ENCODE results near the gene SPAG16.

SPAG16 gene

DNA sequence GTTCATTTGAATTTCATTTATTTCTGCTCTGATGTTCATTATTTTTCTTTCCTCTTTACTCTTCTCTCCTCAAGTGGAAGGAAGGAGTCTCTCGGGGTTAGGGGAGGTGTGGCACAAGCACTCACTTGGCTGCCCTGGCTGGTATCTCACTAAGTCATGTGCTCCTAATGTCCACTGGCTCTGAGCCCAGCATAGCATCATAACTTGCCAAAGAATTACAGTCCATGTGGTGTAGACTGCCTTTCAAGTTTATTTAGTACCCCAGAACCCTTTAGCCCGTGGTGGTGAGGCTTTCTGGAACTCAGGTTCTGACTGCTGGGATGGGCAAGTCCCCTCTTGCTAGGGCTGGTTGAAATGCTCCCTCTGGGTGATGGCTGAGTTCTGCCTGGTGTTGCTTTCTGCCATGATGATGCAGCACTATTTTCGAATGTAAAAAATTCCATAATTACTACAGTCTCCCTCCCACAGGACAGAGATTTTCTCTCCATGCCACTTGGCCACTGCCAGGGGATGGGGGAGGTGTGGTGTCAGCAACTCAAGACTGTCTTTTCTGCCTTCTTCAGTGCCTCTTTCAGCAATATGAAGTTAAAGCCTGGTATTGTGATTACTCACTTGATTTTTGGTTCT is 22.2 kb downstream of the SPAG16 start:
- TF ChIP-seq SIN3A (IDR thresholded peaks at IDR 0.05; ENCODE audit: borderline replicate concordance, insufficient read depth, low read length) (no peak), POLR2AphosphoS5 (IDR thresholded peaks at IDR 0.05; ENCODE audit: low read depth, low read length) (no peak), TAF1 (IDR thresholded peaks at IDR 0.05; ENCODE audit: borderline replicate concordance, insufficient read depth, low read length) (no peak), FOXP2 (optimal IDR thresholded peaks at IDR 0.05; ENCODE audit: borderline replicate concordance, extremely low read depth, extremely low read length, insufficient read depth) (no peak), REST (IDR thresholded peaks at IDR 0.05; ENCODE audit: insufficient read depth in 1 of 2, low read depth in 2 of 2, low read length in 2 of 2) (no peak)

DNA sequence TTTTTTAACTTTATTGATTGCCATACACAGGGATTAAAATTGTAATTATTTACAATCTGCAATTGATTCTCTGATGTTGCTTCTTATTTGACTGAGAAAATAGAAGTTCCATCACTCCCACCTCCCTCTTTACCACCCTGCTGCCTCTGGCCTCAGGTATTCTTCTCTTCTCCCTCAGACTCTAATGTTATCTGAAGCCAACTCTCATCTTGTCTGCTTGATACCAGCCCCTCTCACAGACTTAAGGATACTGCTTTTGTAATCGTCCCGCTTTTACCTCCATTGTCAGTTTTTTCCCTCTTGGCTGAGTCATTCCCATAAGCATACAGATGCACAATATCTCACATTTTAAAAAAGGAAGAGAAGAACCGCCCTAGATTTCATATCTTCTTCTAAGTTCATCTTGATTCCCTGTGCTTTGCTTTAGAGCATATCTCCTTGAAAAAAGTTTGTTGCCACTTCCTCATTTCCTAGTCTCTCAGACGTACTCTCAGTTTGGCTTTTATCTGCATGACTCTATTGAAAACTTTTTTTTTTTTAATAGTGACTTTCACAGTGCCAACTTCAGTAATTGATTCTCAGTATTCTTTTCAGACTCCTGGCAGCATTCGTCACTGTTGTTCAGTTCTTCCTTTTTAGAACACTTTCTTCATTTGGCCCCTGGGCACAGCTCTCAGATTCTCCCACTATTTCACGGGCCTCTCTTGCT is 31.1 kb downstream of the SPAG16 start:
- TF ChIP-seq POLR2AphosphoS5 (IDR thresholded peaks at IDR 0.05; ENCODE audit: low read depth, low read length) (no peak), FOXP2 (optimal IDR thresholded peaks at IDR 0.05; ENCODE audit: borderline replicate concordance, extremely low read depth, extremely low read length, insufficient read depth) (no peak), REST (IDR thresholded peaks at IDR 0.05; ENCODE audit: insufficient read depth in 1 of 2, low read depth in 2 of 2, low read length in 2 of 2) (no peak), SIN3A (IDR thresholded peaks at IDR 0.05; ENCODE audit: borderline replicate concordance, insufficient read depth, low read length) (no peak), TAF1 (IDR thresholded peaks at IDR 0.05; ENCODE audit: borderline replicate concordance, insufficient read depth, low read length) (no peak)

DNA sequence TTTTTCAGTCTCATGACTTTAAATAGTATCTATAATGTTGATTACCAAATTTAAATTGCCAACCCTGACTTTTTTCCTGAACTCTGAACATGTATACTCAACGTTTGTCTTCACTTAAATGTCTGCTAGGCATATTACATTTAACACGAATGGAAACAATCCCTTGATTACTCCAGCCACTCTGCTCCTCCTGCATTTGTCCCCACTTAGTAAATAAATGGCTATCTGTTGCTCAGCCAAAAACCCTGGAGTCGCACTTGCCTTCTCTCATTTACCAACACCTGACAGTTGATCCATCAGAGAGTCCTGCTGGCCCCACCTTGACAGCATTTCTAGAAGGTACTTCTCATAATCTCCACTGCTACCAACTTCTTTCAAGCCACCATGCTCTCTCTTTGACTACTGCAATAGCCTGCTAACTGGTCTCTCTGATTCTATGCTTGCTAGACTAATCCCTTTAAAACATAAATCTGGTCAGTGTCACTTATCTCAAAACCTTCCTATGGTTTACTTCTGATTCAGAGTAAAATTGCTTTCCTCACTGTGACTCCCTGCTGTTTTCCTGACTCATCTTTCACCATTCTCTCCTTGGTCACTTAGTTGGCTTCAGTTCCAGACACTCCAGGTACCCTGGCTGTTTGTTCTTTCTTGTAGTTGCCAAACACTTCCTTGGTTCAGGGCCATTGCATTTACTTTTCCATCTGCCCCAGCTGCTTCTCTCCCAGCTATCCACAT is 31.9 kb downstream of the SPAG16 start:
- TF ChIP-seq REST (IDR thresholded peaks at IDR 0.05; ENCODE audit: insufficient read depth in 1 of 2, low read depth in 2 of 2, low read length in 2 of 2), result no peak
- TF ChIP-seq POLR2AphosphoS5 (IDR thresholded peaks at IDR 0.05; ENCODE audit: low read depth, low read length), result no peak
- TF ChIP-seq TAF1 (IDR thresholded peaks at IDR 0.05; ENCODE audit: borderline replicate concordance, insufficient read depth, low read length), result no peak
- TF ChIP-seq SIN3A (IDR thresholded peaks at IDR 0.05; ENCODE audit: borderline replicate concordance, insufficient read depth, low read length), result no peak
- no peak for TF ChIP-seq FOXP2 (optimal IDR thresholded peaks at IDR 0.05; ENCODE audit: borderline replicate concordance, extremely low read depth, extremely low read length, insufficient read depth)

- TF ChIP-seq REST (IDR thresholded peaks at IDR 0.05; ENCODE audit: insufficient read depth in 1 of 2, low read depth in 2 of 2, low read length in 2 of 2), result no peak
Observed at GRCh38 chr2:213317929-213318328, 33.7 kb downstream of the SPAG16 start.
